ENCODE data around the gene DAPL1. TPM values are rescaled to one million over a fixed set of nuclear protein-coding genes. Genes with fewer than 3 reads are reported as not detected.

The DAPL1 gene, protein sequence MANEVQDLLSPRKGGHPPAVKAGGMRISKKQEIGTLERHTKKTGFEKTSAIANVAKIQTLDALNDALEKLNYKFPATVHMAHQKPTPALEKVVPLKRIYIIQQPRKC
- total RNA-seq = not detected
- long read RNA-seq = 0 reads

DNA sequence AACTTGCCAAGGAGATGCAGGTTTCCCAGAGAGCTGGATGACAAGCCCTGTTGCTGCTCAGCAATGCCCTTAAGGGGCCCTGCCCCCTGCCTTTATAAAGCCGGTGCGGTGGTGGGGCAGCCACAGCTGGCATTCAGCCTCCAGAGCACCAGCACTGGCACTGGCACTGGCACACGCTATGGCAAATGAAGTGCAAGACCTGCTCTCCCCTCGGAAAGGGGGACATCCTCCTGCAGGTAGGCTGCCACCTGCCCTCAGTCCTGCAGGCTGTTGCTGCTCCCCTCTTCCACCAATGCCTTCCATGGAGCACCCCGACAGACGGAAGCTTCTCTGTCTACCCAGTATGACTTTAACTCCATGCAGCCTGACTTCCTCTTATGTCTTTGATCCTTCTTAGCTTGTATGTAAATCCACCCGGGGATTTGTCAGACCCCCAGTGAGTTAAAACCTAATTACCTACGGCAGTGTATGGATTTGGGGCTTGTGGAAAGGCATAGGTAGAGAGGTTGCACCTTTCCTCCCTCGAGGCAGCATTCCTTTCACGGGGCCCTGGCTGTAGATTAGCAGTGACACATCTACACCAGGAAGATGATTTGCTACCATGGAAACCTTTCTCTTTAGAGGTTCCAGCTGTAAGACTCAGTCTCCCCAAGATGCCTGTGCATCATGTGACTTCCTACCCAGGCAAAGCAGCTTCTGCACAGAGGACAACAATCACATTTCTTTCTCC lies at the start of gene DAPL1:
DAPL1 (plus strand) TSS at position 123 of the 730 bp plus-strand sequence; CDS start at position 179, 56 bp downstream.
- intact Hi-C loops (cut with DNase I, micrococcal nuclease) = no loop called here
- ATAC-seq = peak; percentile 59

DNA sequence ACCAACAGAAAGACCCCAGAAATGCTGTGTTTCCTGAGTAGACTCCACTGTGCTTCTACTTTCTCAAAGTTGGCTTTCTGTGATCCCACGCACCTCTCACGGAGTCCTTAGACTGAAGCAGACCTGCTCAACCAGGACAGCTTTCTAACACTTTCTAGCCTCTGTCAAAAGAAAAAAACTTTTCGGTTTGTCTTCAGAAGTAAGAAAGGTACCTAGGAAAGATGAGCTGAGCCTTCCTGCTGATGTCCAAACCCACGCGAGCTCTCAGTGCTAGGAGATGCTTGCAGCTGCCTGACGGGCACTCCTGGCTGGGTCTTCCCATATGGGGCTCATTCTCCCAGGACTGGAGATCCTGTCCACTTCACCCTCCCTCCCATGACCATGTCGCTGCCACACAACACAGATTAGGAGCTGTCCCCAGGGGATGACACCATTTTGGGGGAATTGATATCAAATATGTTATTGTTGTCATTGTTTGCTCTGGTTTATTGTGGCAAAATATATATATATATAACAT lies 49.2 kb upstream of the DAPL1 start:
- DNase-seq (no peak), ATAC-seq (no peak)
- intact Hi-C loops (cut with DNase I, micrococcal nuclease) = loop anchor here (5.0 to 10.0 kb wide), 2 partner anchors 289 to 711 kb away; partner anchors contain the start of genes CCDC148 (in 1 of the 2) and PKP4 (in 1 of the 2)

More for the DNA sequence above, at the start of gene DAPL1:
- peak in 1 of 2 donors; percentile 23 for DNase-seq

DNA sequence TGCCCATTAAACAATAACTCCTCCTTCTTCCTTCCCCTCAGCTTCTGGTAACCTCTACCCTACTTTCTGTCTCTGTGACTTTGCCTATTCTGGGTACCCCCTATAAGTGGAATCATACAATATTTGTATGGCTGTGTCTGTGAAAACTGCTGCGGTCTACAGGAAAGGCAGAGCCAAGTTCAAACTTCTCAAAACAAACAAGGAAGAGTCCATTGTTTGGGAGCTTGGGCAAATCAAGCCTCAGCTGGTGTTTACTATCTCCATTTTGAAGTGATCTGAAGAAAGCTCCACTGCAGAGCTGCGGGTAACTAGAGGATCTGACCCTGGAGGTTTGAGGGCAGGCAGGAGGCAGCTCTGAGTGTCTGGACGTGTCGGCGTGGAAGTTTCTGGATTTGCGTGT lies 48.6 kb upstream of the DAPL1 start:
- no peak for DNase-seq
- ATAC-seq = no peak
- intact Hi-C loops (cut with DNase I, micrococcal nuclease) = loop anchor here (5.0 to 10.0 kb wide), 2 partner anchors 289 to 712 kb away; partner anchors contain the start of genes CCDC148 (in 1 of the 2) and PKP4 (in 1 of the 2)

DNA sequence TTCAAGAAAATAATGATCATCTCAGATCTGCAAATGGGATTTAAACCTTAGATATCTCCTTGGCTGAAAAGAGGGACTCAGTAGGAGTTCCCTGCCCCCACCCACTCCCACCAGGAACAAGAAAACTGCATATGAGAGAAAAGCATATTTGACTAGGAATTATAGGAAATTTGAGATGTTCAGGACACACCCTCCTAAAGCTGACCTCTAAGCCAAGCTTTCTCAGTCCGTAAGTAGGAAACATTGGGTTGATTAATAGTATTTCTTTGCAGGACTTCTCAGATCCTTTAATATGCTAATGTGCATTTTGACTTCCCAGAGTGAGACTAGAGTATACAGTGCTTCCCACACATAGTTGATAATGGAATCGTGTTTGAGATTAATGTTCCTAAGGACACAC lies 47.8 kb upstream of the DAPL1 start:
- intact Hi-C loops (cut with DNase I, micrococcal nuclease) = loop anchor here (5.0 to 10.0 kb wide), 2 partner anchors 290 to 712 kb away; partner anchors contain the start of genes CCDC148 (in 1 of the 2) and PKP4 (in 1 of the 2)
- ATAC-seq (no peak), DNase-seq (no peak)

DNA sequence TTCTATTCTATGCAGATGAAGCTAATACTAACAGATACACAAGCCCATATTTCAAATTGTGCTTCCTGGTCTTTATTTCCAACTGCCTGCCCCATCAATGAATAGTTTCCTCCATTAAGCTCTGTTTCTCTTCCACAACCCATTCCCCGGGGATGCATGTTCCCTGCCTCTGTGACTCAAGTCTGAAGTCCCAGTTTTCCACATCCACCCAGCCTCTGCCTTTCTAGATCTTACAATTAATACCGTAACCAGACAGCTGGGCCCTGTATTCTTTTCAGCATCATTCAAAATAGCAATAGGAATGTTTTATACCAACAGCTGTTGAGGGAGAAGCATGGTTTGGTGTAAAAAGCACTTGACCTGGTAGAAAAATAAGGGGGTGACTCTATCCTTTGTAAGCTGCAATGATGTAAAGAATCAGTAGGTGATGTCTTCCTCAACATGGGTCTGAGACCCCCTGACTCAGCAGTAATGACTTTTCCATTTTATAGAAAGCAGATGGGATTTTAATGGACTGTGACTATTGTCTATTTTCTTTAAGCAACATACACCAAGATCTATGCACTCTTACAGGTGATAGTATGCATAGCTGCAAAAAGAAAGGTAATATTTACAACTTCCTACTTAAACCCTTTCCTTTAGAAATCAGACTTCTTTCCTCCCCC lies 46.1 kb upstream of the DAPL1 start:
- ATAC-seq (no peak), DNase-seq (no peak)
- intact Hi-C loops (cut with DNase I, micrococcal nuclease) = loop anchor here (5.0 to 10.0 kb wide), 2 partner anchors 292 to 714 kb away; partner anchors contain the start of genes CCDC148 (in 1 of the 2) and PKP4 (in 1 of the 2)

DNA sequence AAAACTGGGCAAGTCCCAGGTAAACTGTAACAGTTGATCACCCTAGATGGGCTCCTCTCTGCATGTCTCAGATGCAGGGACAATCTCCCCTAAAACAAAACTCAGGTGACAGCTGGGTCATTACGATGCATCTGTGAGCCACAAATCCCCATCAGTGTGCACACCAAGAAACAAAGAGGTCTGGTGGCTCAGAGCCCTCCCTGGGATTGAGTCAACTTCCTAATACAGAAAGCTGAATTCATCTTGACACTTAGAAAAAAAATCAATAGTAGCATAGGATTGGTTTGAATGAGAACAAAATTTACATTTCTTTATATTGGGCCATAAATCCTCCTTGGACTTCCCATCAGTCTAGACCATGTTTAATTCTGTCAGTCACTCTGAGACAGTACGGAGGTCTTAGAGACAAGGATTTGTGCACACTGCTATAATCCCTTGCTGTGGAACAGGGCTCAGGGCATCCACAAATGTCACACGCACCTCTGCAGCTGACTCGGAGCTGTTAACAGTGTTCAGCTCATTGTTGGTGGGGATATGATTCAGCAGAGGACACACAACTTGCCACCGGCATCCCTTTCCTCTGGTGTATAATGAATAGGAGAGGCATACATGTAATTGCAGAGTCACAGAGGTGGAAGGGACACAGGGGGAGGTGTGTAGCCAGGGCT lies 44.5 kb upstream of the DAPL1 start:
- DNase-seq (no peak), ATAC-seq (no peak)
- intact Hi-C loops (cut with DNase I, micrococcal nuclease) = loop anchor here in 1 of 2 donors (5.0 kb wide), 1 partner anchor 723 kb away; no protein-coding TSS in a partner anchor

DNA sequence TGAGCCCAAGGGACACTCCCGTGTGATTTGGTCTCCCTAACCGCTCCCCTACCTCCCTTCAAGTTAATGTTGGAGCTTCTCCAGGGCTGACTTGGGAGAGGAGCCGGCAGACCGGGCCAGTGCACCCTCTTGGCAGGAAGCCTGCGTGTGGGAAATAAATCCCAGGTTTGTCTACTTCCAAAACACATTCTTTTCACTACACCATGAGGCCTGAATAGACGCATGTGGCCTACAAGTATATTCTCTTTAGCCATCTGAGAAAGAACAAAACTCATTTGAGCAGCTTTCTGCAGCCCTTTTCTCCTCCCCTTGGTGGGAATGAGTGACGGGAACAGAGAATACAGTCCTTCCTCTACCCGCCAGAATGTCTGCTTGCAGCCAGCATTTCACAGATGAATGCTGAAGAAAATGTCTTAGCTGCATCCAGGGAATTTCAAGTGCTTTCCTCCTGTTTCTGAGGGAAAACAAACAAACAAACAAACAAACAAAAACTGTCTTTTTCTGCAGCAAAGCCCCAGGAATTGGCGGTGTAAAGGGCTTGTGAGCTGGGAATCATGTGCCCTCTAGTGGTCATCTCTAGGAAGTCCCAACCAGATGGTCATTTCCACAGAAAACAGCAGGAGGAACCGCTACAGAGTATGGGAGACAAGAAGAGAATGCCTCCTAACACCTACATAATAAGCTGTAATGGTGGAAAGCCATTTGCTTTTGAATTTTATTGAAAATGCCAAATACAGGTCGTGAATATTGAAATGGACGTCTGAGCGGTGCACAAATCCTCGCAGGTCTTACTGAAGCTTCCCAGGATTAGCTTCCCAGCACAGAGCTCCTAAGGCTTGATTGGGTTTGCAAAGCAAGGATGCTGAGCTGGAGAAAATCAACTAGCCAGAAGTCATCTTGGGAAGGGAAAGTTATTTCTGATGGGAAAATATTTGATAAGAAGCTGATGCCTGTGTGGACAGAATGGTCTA lies 41.2 kb upstream of the DAPL1 start:
- ATAC-seq = peak; percentile 82
- peak in 1 of 2 donors; percentile 9 for DNase-seq
- intact Hi-C loops (cut with DNase I, micrococcal nuclease) = loop anchor here in 1 of 2 donors (5.0 kb wide), 1 partner anchor 727 kb away; no protein-coding TSS in a partner anchor

DNA sequence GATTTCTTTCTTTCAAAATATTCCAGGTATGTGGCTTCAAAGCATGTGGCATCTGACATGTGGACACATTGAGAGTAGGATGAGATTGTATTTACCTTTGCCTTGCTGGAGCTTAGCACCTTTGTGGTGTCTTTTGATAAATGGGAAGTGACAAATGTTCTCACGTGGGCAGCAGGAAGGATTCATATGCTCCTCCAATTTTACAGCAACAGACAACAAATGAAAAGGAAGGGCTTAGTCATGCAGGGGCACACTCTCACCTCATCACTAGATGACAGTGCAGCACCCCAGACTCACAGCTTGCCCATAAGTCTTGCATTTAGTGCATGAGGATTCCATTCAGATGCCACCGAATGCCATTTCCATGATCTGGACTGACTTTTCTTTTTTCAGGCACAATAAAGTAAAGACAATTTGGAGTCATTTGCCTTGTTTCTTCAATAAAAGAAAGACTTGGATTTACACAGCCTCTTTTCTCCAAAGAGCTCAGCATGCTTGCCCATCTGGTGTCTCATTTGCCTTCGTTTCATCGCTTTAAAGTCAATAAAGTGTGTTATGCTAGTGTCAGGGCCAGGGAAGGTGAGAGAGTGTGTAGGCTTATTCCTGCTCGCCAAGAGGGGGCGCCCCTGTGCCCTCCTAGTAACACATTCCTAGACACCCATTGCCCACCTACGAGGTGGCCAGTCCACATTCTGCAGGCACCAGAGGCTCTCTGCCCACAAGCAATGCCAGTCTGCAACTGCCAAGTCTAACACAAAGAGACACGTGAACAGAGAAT lies 39.6 kb upstream of the DAPL1 start:
- ATAC-seq = no peak
- intact Hi-C loops (cut with DNase I, micrococcal nuclease) = no loop called here

DNA sequence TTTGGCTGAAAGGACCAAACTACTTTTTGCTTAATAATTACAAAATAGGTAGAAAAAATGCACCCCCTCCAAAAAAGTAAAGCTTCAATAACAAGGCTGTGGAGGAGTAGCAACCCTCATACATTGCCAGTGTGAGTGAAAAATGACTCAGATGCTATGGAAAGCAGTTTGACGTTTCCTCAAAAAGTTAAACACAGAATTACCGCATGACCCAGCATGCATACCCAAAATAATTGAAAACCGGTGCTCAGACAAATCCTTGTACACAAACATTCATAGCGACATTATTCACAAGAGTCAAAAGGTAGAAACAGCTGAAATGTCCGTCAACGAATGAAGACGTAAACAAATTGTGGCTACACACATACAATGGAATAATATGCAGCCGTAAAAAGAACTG lies 38.8 kb upstream of the DAPL1 start:
- ATAC-seq (no peak), DNase-seq (no peak)
- intact Hi-C loops (cut with DNase I, micrococcal nuclease) = no loop called here

More for the DNA sequence above, 39.6 kb upstream of the DAPL1 start:
- DNase-seq = no peak

DNA sequence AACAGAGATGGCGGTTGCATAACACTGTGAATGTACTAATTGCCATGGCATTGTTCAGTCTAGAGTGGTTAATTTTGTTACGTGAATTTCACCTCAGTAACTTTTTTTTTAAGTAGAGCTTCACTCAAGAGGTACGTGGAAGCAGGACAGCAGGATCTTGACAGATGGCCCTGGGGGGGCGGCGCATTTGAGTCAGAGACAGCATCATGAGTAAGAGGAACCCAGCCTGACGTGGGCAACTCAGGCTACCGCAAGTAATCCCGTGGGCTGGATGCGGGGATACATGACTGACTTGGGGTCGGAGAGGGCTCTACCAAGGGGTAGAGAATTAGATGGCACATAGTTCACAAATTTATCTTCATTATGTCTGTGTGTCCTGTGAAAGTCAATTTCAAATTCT lies 38.1 kb upstream of the DAPL1 start:
- ATAC-seq (no peak), DNase-seq (no peak)
- intact Hi-C loops (cut with DNase I, micrococcal nuclease) = no loop called here

DNA sequence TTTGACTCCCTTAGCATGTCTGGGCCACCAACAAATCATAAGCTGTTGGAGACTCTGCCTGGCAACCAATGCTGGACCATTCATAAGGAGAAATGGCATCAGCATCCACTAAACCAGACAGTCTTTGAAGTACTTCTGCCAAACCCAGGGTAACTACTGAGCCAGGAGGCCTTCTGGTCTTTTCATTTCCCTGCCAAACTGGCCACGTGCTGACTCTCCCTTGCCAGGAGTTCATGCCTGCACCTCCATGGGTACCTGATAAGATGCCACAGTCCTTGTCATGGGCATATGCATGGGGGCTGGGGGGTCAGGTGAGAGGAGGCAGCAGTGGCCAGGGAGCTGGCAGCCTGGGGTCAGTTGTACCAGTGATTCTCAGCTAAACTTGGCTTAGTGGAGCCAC lies 34.2 kb upstream of the DAPL1 start:
- DNase-seq (no peak), ATAC-seq (no peak)

DNA sequence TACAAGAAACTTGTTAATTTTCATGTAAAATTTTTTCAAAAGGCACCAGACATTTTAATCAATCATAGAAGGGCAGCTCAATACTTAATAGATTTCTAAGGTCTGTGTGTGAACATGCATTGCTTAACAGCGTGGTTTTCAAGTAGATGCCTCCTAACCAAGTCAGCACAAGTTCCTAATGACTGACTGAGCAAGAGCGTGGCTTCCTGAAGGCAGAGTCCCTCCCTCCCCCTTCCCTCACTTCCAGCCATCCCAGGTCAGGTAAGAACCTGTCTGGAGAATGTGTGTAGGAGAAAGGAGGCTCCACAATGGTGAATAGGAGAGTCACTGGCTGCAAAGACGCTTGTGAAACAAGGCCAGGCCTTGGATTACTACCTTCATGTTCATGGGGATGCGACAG lies 33.5 kb upstream of the DAPL1 start:
- no peak for DNase-seq
- ATAC-seq = no peak
- intact Hi-C loops (cut with DNase I, micrococcal nuclease) = no loop called here

More for the DNA sequence above, 34.2 kb upstream of the DAPL1 start:
- intact Hi-C loops (cut with DNase I, micrococcal nuclease) = no loop called here

DNA sequence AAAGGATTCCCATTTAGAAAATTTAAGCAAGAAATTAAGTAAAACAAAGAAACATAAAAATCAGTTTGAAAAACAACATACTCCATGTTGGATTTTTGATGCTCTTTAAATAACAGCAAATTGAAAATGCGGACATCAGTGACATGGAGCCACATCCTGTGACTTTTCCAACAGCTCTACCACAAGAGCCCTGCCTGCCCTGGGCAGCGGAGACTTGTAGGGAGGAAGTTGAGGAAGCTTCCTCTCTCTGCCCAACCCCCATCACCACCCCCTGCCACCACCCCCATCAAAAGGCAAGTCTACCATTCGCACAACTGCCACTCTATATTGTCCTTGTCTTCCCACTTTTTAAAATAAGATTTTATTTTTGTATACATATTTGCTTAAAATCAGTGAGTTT lies 32.8 kb upstream of the DAPL1 start:
- no peak for ATAC-seq
- intact Hi-C loops (cut with DNase I, micrococcal nuclease) = no loop called here
- no peak for DNase-seq

DNA sequence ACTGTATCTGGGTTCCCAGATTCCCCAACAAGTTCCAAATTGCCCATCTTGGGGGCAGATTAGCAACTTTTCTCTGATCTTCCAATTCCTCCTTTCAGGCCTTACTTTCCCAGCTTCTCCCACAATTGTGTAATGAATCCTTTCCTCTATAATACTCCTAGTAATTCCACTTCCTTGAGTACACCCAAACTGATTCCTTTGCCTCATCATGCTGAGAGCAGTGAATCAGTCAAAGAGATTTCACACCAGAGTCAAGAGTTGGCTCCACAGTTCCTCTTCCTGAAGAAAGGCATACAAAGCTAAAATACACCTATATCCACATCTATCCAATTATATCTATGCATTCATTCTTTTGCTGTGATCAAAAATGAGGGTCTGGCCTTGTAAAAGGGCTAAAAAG lies 28.6 kb upstream of the DAPL1 start:
- no peak for ATAC-seq
- intact Hi-C loops (cut with DNase I, micrococcal nuclease) = no loop called here
- DNase-seq = no peak

DNA sequence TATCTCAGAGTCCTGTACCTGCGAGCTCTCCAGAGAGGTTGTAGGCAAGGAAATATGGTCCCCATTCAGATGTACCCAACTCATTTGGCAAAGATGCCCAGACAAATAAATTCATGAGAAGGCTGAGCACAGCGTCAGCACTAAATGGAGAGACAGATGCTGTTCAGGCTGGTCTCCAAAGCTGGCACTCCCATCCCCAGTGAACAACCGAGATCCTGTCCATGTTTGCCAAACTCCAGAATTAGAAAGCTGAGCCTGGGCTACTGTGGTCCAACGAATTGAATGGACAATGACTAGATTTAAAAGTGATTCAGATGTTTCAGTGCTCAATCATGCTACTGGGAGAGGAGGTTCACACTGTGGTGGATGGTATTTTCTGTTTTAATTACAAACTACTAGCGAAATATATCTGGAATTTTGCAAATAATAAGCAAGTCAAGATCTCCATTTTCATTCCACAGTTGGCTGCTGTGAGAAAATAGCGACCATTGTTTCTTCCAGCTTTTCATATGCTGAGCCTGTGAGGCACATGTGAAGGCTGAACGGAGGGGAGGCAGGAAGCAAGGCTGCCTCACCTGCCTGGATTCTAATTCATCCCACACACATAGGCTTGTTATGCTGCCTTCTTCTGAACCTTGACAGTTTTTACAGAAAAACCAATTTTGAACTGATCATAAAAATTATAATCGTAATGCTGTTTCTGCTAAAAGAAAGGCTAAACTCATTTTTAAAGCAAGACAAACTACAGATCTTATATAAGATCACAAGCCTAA lies 22.6 kb upstream of the DAPL1 start:
- no peak for ATAC-seq
- intact Hi-C loops (cut with DNase I, micrococcal nuclease) = no loop called here
- no peak for DNase-seq

DNA sequence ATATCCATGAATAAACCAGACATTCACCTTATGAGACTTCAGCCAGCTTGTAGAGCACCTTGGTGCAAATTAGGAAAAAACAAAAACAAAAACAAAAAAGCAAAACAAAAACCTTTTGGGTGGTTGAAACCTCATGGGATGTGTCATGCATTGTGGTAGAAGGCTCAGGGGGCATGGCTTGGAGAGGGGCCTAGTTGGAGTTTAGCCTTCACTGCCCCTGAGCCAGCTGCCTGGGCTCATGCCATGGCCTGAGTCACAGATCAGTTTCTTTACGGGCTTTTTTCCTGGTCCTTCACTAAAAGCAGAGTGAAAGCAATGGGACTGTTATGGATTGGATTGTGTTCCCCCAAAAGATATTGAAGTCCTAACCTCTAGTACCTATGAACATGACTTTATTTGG lies 22.0 kb upstream of the DAPL1 start:
- intact Hi-C loops (cut with DNase I, micrococcal nuclease) = no loop called here
- ATAC-seq = no peak
- no peak for DNase-seq
